ENCODE measurements around the gene SH2D3A. TPM values are rescaled to one million over a fixed set of nuclear protein-coding genes. Genes with fewer than 3 reads are reported as not detected.
A peak's percentile ranks its signal among the peaks of the same experiment; 100 is the strongest.
"Not testable (repeated sequence)": the region's sequence is repeated elsewhere in the genome, so short reads cannot be mapped to it uniquely, and the experiment has no call there.

The SH2D3A gene
- total RNA-seq, 1 experiment from 2014 or later, result not detected

DNA sequence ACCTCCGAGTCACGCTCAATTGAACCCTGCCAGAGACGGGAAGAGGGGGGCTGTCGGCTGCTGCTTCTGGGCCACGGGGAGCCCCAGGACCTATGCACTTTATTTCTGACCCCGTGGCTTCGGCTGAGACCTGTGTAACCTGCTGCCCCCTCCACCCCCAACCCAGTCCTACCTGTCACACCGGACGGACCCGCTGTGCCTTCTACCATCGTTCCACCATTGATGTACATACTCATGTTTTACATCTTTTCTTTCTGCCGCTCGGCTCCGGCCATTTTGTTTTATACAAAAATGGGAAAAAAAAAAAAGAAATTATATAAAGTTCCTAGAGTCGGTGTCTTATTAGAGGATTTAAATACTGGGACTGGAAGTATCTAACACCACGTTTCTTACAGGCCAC, 16.0 kb downstream of the SH2D3A start:
- DNase-seq, result no peak
- Histone ChIP-seq H3K4me3 (no peak overlapping the region), H3K9me3 (no peaks in the 10 kb centered on the region), H3K27me3 (no peaks in the 10 kb centered on the region), H3K36me3 (peaks cover 18% of the 10 kb centered on the region)

DNA sequence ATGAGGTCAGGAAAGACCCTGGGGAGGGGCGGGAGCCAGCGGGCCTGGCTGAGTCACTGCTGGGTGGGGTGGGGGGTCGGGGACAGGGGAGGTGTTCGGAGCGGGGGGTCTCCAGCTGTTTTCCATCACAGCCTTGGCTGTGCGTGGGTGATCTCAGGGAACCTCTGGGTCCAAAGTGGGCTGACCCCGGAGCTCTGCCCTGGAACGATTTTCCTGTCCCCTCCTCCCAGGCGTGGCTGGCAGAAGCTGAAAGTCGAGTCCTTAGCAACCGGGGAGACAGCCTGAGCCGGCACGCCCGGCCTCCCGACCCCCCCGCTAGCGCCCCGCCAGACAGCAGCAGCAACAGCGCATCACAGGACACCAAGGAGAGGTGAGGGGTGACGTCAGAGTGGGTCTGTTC, 17.2 kb downstream of the SH2D3A start:
- H3K4me3 ChIP-seq, result no peak overlapping the region
- peaks cover 18% of the 10 kb centered on the region for H3K36me3 ChIP-seq
- no peaks in the 10 kb centered on the region for H3K9me3 ChIP-seq
- DNase-seq, result no peak
- H3K27me3 ChIP-seq, result no peaks in the 10 kb centered on the region

DNA sequence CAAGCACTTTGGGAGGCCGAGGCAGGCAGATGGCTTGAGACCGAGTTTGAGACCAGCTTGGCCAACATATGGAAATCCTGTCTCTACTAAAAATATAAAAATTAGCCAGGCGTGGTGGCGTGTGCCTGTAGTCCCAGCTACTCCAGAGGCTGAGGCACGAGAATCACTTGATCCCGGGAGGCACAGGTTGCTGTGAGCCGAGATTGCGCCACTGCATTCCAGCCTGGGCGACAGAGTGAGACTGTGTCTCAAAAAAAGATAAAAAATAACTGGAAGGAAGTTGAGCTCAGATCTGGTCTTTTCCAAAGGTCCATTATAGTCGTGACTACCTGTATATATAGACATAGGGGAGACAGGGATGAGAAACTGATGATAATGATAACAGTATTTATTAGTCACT, 18.7 kb downstream of the SH2D3A start:
- not testable (repeated sequence) for H3K27me3 ChIP-seq, DNase-seq, H3K9me3 ChIP-seq, H3K4me3 ChIP-seq
- peaks cover 20% of the 10 kb centered on the region for H3K36me3 ChIP-seq

DNA sequence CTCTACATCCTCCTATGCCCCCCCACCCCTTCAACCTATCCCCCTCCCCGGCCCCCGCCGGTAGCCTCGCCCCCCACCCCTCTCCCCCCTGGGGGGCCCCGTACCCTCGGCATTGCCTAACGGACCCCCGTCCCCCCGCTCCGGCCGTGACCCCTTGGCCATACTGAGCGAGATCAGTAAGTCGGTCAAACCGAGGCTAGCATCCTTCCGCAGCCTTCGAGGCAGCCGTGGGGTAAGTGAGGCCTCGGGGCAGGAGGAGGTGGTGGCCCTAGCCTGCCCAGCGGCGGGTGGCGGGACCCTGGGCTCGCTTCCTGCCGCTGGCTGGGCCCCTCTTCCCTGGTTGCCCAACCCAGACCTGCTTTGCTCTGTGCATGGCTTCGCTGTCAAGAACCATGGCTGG, 21.3 kb downstream of the SH2D3A start:
- Histone ChIP-seq H3K4me3 (no peak overlapping the region), H3K36me3 (peaks cover 24% of the 10 kb centered on the region), H3K27me3 (no peaks in the 10 kb centered on the region), H3K9me3 (no peaks in the 10 kb centered on the region)
- no peak for DNase-seq

DNA sequence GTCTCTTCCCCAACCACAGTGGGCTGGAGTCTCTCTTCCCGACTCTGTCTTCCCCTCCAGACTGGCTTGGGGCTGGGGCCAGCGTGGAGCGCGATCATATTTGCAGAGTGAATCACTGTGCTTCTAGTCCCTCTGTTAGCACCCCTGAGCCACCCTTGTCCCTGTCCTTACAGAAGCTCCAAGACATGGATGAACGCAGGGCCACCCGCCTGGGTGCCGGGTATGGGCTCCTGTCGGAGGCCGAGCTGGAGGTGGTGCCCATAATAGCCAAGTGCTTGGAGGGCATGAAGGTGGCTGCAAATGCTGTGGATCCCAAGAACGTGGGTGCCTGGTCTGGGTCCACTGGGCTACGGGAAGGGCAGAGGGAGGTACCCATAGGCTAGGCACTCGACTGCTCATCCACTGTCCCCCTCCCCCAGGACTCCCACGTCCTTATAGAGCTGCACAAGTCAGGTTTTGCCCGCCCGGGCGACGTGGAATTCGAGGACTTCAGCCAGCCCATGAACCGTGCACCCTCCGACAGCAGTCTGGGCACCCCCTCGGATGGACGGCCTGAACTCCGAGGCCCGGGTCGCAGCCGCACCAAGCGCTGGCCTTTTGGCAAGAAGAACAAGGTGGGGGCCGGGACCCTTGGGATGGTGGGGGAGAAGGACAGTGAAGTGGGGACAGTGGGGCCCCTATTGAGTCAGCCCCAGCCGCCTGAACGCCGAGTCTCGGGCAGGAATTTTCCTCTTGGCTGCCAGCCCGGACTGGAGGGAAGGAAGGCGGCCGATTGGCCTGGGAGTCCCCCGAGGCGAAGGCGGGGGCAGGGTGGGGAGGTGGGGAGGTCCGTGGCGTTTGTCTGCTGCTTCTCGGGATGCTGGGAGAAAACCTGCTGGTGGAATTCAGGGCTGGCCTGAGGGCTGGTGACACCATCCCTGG, 22.6 kb downstream of the SH2D3A start:
- Histone ChIP-seq H3K9me3 (no peaks in the 10 kb centered on the region), H3K4me3 (no peak overlapping the region), H3K36me3 (peaks cover 22% of the 10 kb centered on the region), H3K27me3 (no peaks in the 10 kb centered on the region)
- no peak for DNase-seq

DNA sequence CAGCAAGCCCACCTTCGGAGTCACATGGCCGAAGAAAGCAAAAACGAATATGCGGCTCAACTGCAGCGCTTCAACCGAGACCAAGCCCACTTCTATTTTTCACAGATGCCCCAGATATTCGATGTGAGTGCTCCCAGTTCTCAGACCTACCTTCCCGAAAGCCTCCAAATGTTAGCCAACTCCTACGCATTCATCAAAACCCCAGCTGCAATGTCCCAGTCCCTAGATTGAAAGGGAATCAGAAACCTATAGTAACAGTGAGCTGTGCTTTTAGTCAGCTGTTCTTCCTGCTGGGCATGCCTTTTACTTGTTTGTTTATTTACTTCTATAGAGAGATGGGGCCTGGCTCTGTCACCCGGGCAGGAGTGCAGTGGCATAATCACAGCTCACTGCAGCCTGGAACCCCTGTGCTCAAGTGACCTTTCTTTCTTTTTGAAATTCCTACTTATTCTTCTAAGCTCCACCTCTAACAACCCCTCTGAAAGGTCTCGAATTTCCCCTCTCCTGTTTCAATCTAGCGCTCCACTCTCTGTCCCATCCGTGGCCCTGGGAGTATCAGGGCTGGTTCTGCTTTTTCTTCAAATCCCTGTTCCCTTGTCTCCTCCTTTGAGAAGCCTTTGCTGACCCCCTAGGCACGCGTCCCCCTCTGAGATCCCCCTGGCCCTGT, 23.4 kb downstream of the SH2D3A start:
- Histone ChIP-seq H3K4me3 (no peak overlapping the region), H3K9me3 (no peaks in the 10 kb centered on the region), H3K27me3 (no peaks in the 10 kb centered on the region), H3K36me3 (peaks cover 17% of the 10 kb centered on the region)
- DNase-seq, result no peak

DNA sequence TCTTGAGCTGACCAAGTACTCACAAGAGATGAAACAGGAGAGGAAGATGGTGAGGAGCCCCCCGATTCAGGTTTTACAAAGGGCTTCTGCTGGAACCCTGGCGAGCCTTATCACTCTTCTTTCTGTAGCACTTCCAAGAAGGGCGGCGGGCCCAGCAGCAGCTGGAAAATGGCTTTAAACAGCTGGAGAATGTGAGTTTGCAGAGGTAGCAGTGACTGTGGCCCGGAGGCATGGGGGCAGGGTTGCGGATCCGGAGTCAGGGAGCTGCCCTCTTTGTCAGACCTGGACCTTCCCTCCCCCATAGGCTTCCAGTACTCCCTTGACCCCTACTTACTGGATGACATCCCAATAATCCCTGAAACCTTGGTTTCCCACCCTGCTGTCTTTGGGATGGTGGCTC, 24.2 kb downstream of the SH2D3A start:
- H3K36me3 ChIP-seq, result peaks cover 15% of the 10 kb centered on the region
- no peaks in the 10 kb centered on the region for H3K27me3 ChIP-seq
- no peak for DNase-seq
- no peak overlapping the region for H3K4me3 ChIP-seq
- H3K9me3 ChIP-seq, result no peaks in the 10 kb centered on the region

DNA sequence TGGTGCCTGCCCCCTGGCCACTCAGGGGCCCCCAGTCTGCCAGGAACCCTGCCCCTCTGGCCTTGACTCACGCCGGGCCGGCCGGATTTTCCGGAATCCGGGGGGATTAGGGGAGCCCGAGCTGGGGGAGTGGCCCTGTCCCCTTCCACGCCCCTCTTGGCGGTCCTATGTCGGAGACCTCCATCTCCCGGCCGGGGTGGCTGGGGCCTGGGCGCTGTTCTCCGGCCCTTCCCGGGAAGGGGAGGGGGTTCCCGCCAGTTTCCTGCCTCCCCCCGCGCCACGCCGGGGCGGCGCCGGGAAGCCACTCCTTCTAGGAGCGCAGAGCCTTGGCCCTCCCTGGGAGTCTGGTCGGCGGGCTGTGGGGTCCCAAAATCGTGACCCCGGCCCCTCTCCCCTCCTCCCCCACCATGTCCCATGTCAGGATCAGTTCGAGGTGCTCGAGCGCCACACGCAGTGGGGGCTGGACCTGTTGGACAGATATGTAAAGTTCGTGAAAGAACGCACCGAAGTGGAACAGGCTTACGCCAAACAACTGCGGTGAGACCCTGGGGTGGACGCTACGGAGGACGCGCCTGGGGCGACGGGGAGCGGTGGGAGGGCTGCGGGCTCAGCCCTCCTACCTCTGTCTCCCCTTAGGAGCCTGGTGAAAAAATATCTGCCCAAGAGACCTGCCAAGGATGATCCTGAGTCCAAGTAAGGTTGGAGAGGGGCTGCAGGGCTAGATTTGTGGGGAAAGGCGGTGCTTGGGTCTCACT, 26.5 kb downstream of the SH2D3A start:
- Histone ChIP-seq H3K27me3 (no peaks in the 10 kb centered on the region), H3K4me3 (peak overlapping the region; percentile 79), H3K36me3 (peaks cover 6% of the 10 kb centered on the region), H3K9me3 (no peaks in the 10 kb centered on the region)
- peak; percentile 65 for DNase-seq

DNA sequence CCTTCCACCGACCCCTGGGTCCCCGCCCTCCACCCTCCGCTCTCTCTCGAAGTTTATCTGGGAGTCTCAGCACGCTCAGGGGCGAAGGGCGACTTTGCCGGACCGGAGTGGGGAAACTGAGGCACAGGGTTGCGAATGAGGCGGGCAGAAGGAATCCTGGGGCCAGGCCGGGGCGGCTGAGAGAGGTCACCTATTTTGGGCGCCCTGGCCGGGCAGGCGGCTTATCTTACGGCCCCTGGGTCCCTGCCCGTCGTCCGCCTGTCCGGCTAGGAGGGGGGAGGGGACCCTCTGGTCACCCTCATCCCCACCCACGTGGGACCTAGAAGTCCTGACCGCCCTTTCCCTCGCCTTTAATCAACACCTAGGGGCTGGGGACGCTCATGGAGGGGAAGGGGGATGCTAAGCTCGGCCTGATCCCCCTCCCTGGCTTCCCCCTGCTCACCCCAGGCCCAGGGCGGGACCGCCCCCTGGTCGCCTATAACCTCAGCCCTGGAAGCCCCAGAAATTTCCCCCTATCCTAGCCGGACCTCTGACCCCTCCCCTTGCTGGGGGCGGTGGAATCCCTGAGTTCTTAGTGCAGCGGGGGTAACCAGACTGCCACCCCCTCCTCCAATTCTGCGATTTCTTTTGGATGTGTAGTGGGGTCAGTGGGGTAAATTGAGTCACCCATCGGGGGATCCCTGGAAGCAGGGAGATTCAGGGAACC, 27.2 kb downstream of the SH2D3A start:
- Histone ChIP-seq H3K4me3 (peak overlapping the region; percentile 79), H3K9me3 (no peaks in the 10 kb centered on the region), H3K27me3 (no peaks in the 10 kb centered on the region), H3K36me3 (peaks cover 6% of the 10 kb centered on the region)
- DNase-seq, result no peak

DNA sequence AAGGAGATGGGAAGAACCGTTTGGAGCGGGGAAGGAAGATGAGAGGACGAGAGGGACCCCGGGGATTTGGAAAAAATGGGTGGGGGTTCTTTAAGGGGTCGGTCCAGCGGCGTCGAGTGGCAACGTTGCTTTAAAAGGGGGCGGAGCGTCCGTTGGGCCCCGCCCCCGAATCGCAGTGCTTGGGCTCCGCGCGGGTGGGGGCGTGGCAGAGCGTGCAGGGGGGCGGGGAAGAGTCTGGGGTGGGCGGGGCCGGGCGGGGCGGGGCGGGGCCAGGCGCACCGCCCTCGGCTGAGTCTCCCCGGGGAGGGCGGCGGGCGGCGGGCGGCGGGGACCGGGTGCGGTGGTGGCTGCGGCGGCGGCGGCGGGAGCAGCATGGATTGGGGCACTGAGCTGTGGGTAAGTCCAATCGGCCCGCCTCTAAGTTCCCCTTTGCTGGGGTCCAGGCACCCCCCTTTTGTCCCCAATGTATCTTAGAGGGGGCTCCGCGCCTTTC, 27.8 kb downstream of the SH2D3A start, which contains the start of gene TRIP10:
TSS of gene TRIP10 (plus strand) at position 291 of the 493 bp plus-strand sequence. CDS start at position 373, 82 bp downstream.
- H3K27me3 ChIP-seq, result no peaks in the 10 kb centered on the region
- H3K4me3 ChIP-seq, result peak within 1 kb of the TSS; percentile 79
- H3K36me3 ChIP-seq, result peaks cover 6% of the 10 kb centered on the region
- DNase-seq, result peak; percentile 51
- H3K9me3 ChIP-seq, result no peaks in the 10 kb centered on the region

DNA sequence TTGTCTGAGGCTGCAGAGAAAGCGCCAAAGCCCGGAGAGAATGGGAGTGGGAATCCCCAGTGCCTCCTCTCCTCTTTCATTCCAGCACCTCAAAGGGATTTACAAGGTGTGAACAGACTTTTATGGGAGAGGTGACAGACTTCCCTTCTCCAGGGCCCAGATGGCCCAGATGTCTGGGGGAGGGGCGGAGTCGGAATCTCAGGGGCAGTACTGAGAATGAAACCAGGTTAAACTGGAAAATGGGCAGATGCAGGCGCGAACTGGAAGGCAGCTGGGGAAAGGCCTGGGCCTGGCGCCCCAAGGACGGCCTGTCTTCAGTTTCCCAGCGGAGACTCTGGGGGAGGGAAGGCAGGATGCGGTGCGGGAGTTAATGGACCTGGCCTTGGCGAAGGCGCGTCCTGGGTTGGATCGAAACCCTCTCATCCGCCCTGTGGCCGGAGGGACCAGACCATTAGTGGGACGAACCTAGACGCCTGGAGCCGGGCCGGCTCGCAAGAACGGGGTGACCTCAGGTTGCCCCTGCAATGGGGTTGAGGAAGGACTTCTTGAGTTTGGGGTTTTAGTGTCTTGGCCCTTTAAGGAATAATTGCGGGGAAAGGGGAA, 28.3 kb downstream of the SH2D3A start:
- no peaks in the 10 kb centered on the region for H3K9me3 ChIP-seq
- DNase-seq, result no peak
- H3K4me3 ChIP-seq, result peak overlapping the region; percentile 31
- no peaks in the 10 kb centered on the region for H3K27me3 ChIP-seq
- peaks cover 6% of the 10 kb centered on the region for H3K36me3 ChIP-seq

DNA sequence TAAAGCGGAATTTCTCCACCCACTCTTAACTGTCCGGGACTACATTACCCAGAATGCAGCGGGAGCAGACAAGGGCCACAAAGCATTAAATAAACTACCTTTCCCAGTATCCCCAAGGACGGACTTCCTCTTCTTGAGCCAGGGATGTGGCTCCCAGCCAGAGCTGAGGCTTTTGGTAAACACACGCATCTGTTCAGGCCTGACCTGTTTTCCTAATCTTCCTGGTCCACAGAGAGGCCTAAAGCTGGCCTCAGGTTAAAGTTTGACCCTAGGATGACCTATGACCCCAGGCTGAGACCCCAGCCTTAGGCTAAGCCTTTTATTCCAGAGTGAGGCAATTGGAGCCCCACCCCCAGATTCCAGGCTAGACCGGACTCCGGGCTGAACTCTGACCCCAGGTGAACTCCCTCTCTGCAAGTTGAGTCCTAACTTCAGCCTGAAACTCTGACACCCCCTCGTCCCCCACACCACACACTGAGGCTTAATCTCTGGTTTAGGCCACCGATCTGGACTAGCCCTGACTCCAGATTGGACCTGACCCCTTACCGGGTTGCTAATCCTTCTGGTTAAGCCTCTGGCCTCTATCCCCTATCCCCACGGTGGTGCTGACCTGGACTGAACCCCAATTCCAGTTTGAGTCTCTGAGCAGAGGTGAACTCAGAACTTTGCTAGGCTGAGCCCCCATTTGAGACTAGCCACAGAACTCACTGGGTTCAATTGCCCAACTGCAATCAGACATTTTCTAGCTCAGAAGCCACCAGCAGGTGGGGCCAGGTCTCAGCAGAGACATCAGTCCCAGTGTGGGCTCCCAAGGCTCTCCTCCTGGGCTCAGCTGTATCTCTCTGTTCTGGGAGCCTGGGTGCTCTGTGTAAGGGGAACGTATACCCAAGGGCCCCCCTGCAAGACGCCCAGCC, 29.1 kb downstream of the SH2D3A start:
- Histone ChIP-seq H3K36me3 (peaks cover 4% of the 10 kb centered on the region), H3K9me3 (no peaks in the 10 kb centered on the region), H3K4me3 (no peak overlapping the region), H3K27me3 (no peaks in the 10 kb centered on the region)
- peak; percentile 74 for DNase-seq

DNA sequence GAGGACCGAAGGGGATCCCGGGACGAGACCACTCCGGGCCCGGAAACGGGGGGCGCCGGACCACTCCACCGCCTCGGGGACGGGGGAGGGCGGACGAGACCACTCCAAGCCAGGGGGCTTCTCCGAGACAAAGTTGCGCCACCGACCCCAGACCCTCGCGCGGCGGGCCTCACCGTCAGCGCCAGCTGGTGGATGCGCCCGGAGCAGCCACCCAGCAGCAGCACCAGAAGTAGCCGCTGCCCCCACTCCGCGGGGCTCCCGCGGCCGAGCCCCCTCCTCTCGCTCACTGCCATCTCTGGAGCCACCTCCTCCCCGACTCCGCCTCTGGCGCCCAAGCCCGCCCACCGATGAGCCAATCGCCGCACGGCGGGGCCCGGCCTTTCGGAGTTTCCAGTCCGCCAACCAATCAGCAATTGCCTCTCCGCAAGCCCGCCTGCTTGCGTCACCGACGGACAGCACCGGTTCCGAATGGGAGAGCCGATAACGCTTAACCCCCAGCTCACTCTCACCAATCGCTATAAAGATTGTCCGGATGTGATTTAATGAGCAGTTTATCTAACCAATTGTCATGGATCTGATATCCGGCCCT, 29.9 kb downstream of the SH2D3A start, which contains the start of gene GPR108:
TSS of gene GPR108 (minus strand) at position 297 of the 589 bp plus-strand sequence. CDS start at position 293, 4 bp downstream.
- H3K36me3 ChIP-seq, result peaks cover 4% of the 10 kb centered on the region
- H3K9me3 ChIP-seq, result no peaks in the 10 kb centered on the region
- DNase-seq, result peak; percentile 97
- H3K27me3 ChIP-seq, result no peaks in the 10 kb centered on the region
- H3K4me3 ChIP-seq, result peak within 1 kb of the TSS; percentile 81

DNA sequence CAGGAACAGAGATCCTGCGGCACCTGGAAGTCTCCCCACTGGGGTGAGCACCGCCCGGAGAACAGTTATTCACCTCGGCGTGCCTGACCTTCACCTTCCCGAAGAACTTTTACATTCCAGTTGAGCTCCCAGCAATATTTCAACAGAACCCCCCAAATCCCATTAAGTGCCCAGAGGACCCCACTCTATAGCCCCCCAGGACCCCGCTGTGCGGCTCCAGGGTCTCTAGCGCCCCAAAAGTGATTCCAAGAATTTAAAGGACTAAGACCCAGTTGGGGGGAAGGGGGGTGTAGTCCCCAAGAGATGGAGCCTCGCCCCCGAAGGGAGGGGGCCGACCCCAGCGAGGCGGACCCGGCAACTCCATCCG, 30.3 kb downstream of the SH2D3A start:
- Histone ChIP-seq H3K9me3 (no peaks in the 10 kb centered on the region), H3K4me3 (peak overlapping the region; percentile 81), H3K36me3 (peaks cover 4% of the 10 kb centered on the region), H3K27me3 (no peaks in the 10 kb centered on the region)
- no peak for DNase-seq
